ENCODE measurements around the gene LLGL2. TPM values are rescaled to one million over a fixed set of nuclear protein-coding genes. Genes with fewer than 3 reads are reported as not detected.

Gene LLGL2
- total RNA-seq, 2 donors from 2014 or later: 43.0 to 65.3 TPM

- no peak overlapping the region for H3K4me3 ChIP-seq
- H3K27ac ChIP-seq: no peak overlapping the region
- TF ChIP-seq CTCF (IDR thresholded peaks at IDR 0.05) (no peak), POLR2AphosphoS5 (IDR thresholded peaks at IDR 0.05) (no peak), POLR2A (IDR thresholded peaks at IDR 0.05) (no peak)
- no peaks in the 10 kb centered on the region for H3K4me1 ChIP-seq (replicated peaks)
- H3K9me3 ChIP-seq: no peaks in the 10 kb centered on the region
- no peaks in the 10 kb centered on the region for H3K27me3 ChIP-seq (replicated peaks; ENCODE audit: insufficient read depth)
- WGBS: 90% methylated on average over 17 of the region's 17 CpGs
- no peak for DNase-seq (ENCODE audit: low spot score)
- H3K36me3 ChIP-seq: no peaks in the 10 kb centered on the region
- intact Hi-C loops (cut with DNase I): no loop called here
Observed at GRCh38 chr17:75596320-75597087, 71.0 kb downstream of the LLGL2 start.

GRCh38 chr17:75601057-75601987 is 75.8 kb downstream of the LLGL2 start:
- Histone ChIP-seq H3K4me1 (replicated peaks) (no peaks in the 10 kb centered on the region), H3K36me3 (no peaks in the 10 kb centered on the region), H3K27ac (no peak overlapping the region), H3K27me3 (replicated peaks; ENCODE audit: insufficient read depth) (no peaks in the 10 kb centered on the region), H3K9me3 (no peaks in the 10 kb centered on the region), H3K4me3 (no peak overlapping the region)
- peak; percentile 34 to 68 (median 50) for TF ChIP-seq CTCF (IDR thresholded peaks at IDR 0.05)
- TF ChIP-seq POLR2AphosphoS5 (IDR thresholded peaks at IDR 0.05): no peak
- WGBS: 61% methylated on average over 26 of the region's 28 CpGs
- intact Hi-C loops (cut with DNase I): no loop called here
- no peak for DNase-seq (ENCODE audit: low spot score)

GRCh38 chr17:75602644-75603043 is 77.1 kb downstream of the LLGL2 start:
- H3K36me3 ChIP-seq: no peaks in the 10 kb centered on the region

GRCh38 chr17:75603123-75603522 is 77.6 kb downstream of the LLGL2 start:
- Histone ChIP-seq H3K27ac (no peak overlapping the region), H3K36me3 (no peaks in the 10 kb centered on the region), H3K9me3 (no peaks in the 10 kb centered on the region), H3K4me3 (no peak overlapping the region), H3K4me1 (replicated peaks) (no peaks in the 10 kb centered on the region), H3K27me3 (replicated peaks; ENCODE audit: insufficient read depth) (no peaks in the 10 kb centered on the region)
- DNase-seq (ENCODE audit: low spot score): no peak
- no peak for TF ChIP-seq CTCF (IDR thresholded peaks at IDR 0.05)
- TF ChIP-seq POLR2A (IDR thresholded peaks at IDR 0.05): no peak
- no peak for TF ChIP-seq POLR2AphosphoS5 (IDR thresholded peaks at IDR 0.05)
- intact Hi-C loops (cut with DNase I): no loop called here
- WGBS: 79% methylated on average over 9 of the region's 9 CpGs

More at GRCh38 chr17:75602644-75603043, 77.1 kb downstream of the LLGL2 start:
- no peaks in the 10 kb centered on the region for H3K27me3 ChIP-seq (replicated peaks; ENCODE audit: insufficient read depth)
- H3K27ac ChIP-seq: no peak overlapping the region
- WGBS: 89% methylated on average over 12 of the region's 12 CpGs
- TF ChIP-seq CTCF (IDR thresholded peaks at IDR 0.05) (no peak), POLR2AphosphoS5 (IDR thresholded peaks at IDR 0.05) (no peak), POLR2A (IDR thresholded peaks at IDR 0.05) (no peak)
- intact Hi-C loops (cut with DNase I): no loop called here
- H3K4me1 ChIP-seq (replicated peaks): no peaks in the 10 kb centered on the region
- DNase-seq (ENCODE audit: low spot score): no peak
- H3K4me3 ChIP-seq: no peak overlapping the region
- no peaks in the 10 kb centered on the region for H3K9me3 ChIP-seq
